Measurements from ENCODE around the gene YWHAQ. TPM values are rescaled to one million over a fixed set of nuclear protein-coding genes. Genes with fewer than 3 reads are reported as not detected.
"Not testable (repeated sequence)": the region's sequence is repeated elsewhere in the genome, so short reads cannot be mapped to it uniquely, and the experiment has no call there.

The YWHAQ gene
- total RNA-seq, 1 donor from 2014 or later = 223 TPM

DNA sequence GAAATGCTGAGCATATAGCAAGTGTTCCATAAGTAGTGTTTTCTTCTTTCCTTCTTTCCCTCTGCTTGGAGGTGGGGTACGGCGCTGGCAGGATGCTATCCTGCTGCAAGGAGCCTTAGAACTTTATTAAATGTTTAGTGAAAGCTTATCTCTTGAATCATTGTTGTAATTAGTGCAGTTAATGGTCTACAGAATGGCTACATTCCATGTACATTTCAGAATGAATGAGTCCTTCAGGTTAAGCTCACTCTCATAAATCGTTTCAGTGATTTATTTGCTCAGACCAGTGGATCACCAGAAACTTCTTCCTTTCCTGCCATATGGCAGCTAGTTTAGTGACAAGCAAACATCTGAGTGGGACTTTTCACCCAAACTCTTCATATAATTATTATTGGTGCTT is 3.3 kb upstream of the YWHAQ start:
- intact Hi-C loops (cut with micrococcal nuclease) = loop anchor here (5.0 to 10.0 kb wide), 3 partner anchors 103 to 1178 kb away; partner anchors contain the start of genes MBOAT2 and PDIA6

DNA sequence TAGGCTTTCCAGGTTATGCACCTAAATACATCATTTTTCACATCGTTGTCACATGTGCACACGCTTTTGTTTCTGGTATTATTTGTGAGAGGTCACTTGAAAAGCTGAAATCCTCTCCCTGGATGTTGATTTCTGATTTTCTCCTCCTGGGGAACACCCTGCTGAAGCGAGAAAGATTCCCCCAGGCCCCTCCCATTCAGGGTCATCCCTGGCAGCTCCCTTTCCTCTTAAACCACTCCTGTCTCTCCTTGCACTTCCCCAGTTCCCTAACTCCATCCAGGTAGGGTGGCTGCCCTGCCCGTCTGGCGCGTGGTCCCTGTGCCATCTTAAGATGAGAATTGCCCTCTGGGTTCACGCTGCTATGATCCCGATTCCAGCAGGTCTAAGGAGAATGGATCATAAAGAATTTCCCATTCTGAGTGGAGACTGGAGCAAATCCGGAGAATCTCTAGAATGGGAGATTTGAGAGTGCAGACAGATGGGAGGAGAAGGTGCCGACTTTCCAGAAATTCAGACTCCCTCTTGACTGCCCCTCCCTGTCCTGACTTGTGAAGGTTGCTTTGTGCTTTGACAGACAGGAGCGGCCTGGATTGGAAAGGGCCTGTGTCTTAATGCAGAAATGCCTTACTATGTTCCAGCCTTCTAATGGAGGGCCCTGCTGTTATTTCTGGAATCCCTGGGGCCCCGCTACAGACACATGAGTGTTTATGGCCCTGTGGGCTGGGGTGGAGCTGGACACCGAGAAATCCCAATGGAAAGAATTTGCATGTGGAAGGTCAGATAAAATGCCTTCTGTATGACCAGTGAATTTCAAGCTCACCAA is 1.3 kb upstream of the YWHAQ start:
- intact Hi-C loops (cut with micrococcal nuclease) = loop anchor here (1.0 to 10.0 kb wide), 16 partner anchors 9 to 1180 kb away; partner anchors contain the start of genes ADAM17, CPSF3, IAH1 and ITGB1BP1

DNA sequence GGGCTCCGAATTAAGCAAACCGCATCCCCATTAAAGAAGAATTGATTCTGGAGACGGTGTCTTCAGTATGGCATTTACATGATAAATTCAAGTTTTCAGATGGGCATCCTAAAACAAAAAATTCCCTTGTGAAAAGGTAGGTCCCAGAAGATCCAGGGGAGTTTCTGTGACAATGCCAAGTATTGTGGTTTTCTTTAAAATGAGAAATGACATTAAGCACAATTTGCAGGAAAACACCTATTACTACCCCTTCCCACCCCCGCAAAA is 689 bp upstream of the YWHAQ start:
- intact Hi-C loops (cut with micrococcal nuclease) = loop anchor here (1.0 to 10.0 kb wide), 16 partner anchors 10 to 1181 kb away; partner anchors contain the start of genes ADAM17, CPSF3, IAH1 and ITGB1BP1

DNA sequence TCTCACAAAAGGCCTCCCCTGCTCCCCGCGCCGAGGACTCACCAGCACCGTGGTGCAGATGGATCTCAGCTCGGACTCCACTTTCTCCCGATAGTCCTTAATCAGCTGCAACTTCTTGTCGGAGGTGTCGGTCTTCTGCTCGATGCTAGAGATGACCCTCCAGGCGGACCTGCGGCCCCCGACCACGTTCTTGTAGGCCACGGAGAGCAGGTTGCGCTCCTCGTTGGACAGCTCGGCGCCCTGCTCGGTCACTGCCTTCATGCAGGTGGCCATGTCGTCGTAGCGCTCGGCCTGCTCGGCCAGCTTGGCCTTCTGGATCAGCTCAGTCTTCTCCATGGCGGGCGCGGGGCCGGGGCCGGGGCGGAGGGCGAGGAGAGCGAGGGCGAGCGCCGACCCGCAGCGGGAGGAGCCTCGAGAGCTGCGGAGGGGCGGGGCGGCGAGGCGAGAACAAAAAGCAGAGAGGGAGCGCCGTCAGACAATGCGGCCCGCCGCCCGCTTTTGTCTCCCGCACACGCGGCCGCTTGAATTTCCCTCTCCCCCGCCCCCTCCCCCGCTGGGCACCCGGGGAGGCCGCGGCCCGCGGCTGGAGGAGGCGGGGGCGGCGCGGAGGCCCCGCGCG is 571 bp downstream of the YWHAQ start:
- intact Hi-C loops (cut with micrococcal nuclease) = loop anchor here (1.0 to 10.0 kb wide), 7 partner anchors 12 to 1182 kb away; partner anchors contain the start of genes MBOAT2, PDIA6 and TAF1B

DNA sequence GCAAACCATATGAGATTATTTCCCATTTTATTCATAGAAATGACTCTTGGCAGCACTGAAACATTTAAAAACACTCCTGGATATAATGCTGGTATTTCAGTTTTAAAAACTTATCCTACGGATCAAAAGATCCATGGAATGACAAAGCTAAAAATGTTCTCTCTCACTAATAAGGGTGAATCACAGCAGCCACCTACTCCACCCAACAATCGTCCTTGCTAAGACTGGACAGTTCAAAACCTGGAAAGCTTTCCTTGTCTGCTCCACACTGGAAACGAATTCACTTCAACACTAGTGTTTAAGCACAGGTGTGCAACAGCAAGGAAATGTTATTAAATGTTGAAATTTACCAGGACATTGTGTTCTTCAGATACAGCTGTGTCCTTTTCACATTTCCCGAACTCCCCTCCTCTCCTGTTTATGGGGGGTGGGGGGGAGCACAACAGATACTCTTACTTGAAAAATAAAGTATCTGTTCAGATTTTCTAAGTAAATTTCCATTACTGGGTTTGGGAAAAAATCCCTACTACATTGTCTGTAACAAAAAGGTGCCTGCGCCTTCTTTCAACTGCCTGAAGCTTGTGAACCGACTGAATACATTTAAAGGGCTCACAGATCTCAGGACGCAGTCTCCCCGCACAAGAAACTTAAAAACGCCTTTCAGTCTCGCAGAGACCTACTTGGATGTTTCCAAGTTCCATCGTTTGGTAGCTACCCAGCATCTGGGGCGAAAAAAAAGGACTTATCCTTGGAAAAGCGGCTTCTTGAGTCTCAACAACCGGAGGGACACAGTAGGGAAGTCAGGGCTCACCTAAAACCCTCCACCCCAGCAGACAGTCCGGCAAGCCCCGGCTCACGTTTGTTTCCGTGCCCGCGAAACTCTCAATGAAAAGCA is 1.3 kb downstream of the YWHAQ start:
- intact Hi-C loops (cut with micrococcal nuclease) = loop anchor here (1.0 to 10.0 kb wide), 7 partner anchors 11 to 1183 kb away; partner anchors contain the start of genes MBOAT2, PDIA6 and TAF1B

DNA sequence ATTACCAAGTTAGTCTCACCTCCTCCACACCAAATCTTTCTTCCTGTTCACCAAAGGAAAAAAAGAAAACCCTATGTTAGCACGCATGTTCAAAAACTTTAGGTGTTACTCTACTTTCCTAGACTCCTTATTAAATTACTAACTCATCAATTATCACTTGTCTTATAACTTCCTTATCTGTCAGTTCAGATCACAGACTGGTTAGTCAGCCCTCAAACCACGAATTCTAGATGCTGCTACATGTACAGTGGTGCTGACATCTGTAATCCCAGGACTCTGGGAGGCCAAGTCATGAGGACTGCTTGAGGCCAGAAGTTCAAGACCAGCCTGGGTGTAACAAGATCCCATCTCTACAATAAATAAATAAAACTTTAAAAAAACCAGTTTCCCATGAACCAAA is 3.5 kb downstream of the YWHAQ start:
- intact Hi-C loops (cut with micrococcal nuclease) = no loop called here

DNA sequence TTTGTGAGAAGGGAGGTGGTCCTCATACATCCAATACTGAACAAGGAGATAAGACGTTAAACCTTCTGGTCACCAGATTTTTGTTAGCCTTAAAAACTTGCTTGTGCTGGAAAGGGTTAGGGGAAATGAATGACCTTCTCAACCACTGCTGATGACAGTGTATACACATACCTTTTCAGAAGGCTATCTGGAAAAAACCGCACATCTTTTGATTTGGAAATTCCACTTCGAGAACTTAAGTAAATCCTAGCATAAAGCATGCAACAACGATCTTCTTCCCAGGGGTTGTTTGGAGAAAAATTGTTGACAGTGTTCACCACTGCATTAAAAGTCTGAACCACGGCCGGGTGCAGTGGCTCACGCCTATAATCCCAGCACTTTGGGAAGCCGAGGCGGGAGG is 7.6 kb downstream of the YWHAQ start:
- intact Hi-C loops (cut with micrococcal nuclease) = no loop called here

DNA sequence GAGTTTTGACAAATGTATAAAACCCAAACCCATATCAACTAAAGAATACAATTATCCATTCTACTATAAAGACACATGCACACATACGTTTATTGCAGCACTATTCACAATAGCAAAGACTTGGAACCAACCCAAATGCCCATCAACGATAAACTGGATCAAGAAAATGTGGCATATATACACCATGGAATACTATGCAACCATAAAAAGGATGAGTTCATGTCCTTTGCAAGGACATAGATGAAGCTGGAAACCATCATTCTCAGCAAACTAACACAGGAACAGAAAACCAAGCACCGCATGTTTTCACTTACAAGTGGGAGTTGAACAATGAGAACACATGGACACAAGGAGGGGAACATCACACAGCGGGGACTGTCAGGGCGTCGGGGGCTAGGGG is 9.1 kb downstream of the YWHAQ start:
- intact Hi-C loops (cut with micrococcal nuclease) = not testable (repeated sequence)

DNA sequence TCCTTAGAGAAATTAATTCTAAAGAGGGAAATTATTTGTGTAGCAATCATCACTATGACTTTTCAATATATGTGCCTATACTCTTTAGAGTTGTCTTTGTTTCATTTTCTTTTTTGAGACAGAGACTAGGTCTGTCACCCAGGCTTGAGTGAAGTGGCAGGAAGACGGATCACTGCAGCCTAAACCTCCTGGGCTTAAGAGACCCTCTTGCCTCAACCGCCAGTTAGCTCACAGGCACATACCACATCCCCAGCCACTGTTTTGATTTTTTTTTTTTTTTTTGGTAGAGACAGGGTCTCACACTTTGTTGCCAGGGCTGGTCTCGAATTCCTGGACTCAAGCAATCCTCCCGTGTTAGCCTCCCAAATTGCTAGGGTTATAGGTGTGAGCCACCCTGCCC is 12.4 kb downstream of the YWHAQ start:
- intact Hi-C loops (cut with micrococcal nuclease) = loop anchor here (1.0 to 10.0 kb wide), 5 partner anchors 10 to 144 kb away; partner anchors contain the start of genes IAH1 and YWHAQ

DNA sequence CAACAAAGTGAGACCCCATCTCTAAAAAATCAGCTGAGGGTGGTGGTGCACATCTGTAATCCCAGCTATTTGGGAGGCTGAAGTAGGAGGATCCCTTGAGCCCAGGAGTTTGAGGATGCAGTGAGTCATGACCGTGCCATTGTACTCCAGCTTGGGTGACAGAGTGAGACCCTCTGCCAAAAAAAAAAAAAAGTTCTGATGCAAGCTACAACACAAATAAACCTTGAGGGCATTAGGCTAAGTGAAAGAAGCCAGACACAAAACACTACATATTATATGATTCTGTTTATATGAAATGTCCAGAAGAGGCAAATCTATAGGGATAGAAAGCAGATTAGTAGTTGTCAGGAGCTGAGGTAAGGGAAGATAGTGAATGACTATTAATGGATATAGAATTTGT is 13.0 kb downstream of the YWHAQ start:
- intact Hi-C loops (cut with micrococcal nuclease) = loop anchor here (1.0 to 10.0 kb wide), 5 partner anchors 9 to 143 kb away; partner anchors contain the start of genes IAH1 and YWHAQ

DNA sequence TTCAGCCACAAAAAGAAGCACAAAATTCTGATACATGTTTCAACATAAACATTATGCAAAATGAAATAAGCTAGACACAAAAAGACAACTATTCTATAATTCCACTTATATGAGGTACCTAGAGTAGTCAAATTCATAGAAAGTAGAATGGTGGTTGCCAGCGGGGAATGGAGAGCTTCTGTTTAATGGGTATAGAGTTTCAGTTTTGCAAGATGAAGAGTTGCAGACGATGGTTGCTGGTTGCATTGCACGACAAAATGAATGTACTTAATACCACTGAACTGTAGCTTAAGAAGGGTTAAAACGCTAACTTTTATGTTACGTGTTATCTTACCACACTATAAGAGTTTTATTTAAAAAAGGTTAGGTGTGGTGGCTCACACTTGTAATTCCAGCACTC is 13.5 kb downstream of the YWHAQ start:
- intact Hi-C loops (cut with micrococcal nuclease) = loop anchor here (10.0 kb wide), 1 partner anchor 142 kb away; the partner anchor contains the start of gene IAH1

DNA sequence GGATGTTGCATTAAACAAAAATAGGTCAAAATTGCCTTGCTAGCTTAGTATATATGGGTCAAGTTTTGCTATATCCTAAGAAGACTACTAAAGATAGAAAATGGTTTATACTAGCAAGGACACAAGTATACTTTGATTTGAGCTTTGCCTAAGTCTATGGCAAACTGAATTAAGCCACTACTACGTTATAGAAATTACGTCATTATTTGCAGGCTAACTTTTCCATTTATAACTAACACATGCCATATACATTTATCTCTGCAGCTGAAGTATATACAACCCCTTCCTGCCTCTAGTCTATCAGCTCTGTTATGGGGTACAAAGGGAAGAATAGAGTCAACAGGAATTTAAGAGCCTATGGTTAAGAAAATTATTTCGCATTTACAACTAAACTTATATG is 16.2 kb downstream of the YWHAQ start:
- intact Hi-C loops (cut with micrococcal nuclease) = loop anchor here (10.0 kb wide), 1 partner anchor 140 kb away; the partner anchor contains the start of gene IAH1

DNA sequence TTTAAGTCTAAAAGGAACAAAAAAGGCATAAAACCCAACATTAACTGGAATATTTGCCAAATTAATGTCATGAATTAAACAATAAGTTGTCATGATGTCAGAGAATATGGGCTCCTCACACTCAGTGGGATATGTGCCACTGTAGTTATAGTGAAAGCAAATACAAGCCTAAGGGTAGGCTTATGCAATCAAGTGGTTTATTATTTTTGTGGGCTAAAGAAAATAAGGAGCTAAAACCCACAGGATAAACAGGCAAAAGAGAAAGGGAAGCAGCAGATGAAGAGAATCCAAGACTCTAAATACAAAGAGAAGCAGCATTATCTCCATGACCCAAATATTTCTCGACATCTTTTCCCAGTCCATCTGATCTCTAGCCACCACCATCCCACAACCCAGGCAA is 17.5 kb downstream of the YWHAQ start:
- intact Hi-C loops (cut with micrococcal nuclease) = loop anchor here (10.0 kb wide), 1 partner anchor 138 kb away; the partner anchor contains the start of gene IAH1

DNA sequence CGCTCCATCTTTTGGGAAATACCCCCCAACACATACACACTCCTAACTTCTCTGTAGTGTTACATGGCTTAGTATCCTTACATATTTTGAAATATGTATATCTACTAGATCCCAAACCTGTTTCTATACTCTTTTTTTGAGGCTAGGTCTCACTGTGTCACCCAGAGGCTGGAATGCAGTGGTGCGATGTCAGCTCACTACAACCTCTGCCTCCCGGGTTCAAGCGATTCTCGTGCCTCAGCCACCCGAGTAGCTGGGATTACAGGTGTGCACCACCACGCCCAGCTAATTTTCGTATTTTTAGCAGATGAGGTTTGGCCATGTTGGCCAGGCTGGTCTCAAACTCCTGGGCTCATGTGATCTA is 19.3 kb downstream of the YWHAQ start:
- intact Hi-C loops (cut with micrococcal nuclease) = loop anchor here (10.0 kb wide), 1 partner anchor 137 kb away; the partner anchor contains the start of gene IAH1

DNA sequence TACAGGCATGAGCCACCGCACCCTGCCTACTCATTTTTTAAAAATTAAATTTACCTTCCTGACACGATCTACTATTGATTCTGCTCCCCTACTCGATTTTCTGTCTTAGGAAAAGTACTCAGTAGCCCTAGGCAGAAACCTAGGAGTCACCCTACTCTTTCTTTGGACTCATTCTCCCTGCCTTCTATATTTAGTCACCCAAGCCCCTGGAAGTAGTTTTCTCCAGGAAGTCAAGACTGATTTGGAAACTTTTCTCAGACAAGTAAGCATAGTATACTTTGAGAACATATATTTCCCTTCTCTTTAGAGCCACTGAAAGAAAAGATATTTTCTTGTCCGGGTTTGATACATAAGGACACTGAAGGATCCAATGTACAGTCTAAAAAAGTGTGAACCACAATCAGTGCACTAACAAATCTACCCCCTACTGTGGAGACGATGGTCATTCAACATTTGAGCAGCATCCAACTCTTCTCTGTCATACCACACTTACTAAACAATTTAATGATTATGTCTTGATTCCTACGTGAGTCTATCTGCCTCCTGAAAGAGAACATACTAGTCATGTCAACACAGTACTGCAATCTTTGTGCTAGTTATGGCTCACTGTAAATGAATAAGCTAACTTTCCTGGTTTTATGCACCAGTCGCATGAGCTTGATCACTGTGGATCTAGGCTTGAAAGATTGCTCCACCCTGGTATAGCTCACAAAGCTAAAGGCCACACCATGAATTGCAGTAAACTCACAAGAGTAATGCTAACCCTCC is 19.8 kb downstream of the YWHAQ start:
- intact Hi-C loops (cut with micrococcal nuclease) = loop anchor here (10.0 kb wide), 1 partner anchor 136 kb away; the partner anchor contains the start of gene IAH1

DNA sequence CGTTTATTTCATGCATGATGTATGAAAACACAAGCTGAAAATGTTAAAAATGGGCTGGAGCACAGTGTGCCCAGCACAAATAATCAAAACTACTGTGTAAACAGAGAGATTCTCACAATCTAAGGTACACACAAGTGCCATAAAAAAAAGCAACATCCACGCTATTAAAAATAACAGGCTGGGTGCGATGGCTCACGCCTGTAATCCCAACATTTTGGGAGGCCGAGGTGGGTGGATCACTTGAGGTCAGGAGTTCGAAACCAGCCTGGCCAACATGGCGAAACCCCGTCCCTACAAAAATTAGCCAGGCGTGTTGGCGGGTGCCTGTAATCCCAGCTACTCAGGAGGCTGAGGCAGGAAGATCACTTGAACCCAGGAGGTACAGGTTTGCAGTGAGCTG is 22.3 kb downstream of the YWHAQ start:
- intact Hi-C loops (cut with micrococcal nuclease) = loop anchor here (1.0 to 10.0 kb wide), 8 partner anchors 10 to 696 kb away; partner anchors contain the start of genes ADAM17 and HPCAL1

DNA sequence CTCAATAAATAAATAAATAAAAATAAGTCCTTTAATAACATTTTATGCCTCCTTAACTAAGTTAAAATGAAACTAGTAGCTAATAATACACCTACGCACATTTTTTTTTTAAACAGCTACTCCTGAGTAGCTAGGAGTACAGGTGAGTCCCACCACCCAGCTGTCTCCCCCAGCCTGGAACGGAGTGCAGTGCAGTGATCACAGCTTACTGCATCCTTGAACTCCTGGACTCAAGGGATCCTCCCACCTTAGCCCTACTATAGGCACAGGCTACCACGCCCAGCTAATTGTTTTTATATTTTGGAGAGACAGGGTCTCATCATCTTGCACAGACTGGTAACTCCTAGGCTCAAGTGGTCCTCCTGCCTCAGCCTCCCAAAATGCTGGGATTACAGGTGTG is 28.4 kb downstream of the YWHAQ start:
- intact Hi-C loops (cut with micrococcal nuclease) = loop anchor here (10.0 kb wide), 1 partner anchor 702 kb away; the partner anchor contains the start of gene HPCAL1

DNA sequence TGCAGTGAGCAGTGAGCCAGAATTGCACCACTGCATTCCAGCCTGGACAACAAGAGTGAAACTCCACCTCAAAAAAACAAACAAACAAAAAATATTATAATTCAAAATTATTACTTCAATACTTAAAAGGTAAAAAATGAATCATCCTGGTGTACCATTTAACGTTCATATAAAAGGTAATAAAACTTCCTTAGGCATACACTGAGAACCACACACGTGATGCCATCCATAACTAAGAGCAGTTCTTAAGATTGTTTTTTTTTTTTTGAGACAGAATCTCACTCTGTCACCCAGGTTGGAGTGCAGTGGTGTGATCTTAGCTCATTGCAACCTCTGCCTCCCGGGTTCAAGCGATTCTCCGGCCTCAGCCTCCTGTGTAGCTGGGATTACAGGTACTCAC is 29.4 kb downstream of the YWHAQ start:
- intact Hi-C loops (cut with micrococcal nuclease) = loop anchor here (10.0 kb wide), 1 partner anchor 703 kb away; the partner anchor contains the start of gene HPCAL1

DNA sequence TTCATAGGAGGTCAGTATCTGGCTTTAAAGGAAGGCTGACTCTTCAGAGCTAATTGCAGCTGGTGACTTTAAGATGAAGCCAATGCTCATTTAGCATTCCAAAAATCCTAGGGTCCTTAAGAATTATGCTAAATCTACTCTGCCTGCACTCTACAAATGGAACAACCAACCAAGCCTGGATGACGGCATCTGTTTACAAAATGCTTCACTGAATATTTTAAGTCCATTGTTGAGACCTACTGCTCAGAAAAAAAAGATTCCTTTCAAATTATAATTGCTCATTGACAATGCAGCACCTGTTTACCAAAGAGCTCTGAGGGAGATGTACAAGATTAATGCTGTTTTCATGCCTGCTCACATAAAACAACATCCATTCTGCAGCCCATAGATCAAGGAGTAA is 31.4 kb downstream of the YWHAQ start:
- intact Hi-C loops (cut with micrococcal nuclease) = no loop called here
